ENCODE measurements around the gene FAM221B. TPM values are rescaled to one million over a fixed set of nuclear protein-coding genes. Genes with fewer than 3 reads are reported as not detected.

FAM221B gene
- total RNA-seq, 4 donors from 2014 or later: not detected

- Histone ChIP-seq H3K4me1 (peaks cover 3 to 13% (median 10%) of the 10 kb centered on the region in 4 donors), H3K36me3 (no peaks in the 10 kb centered on the region), H3K27ac (replicated peaks in 1 of 4) (no peak overlapping the region), H3K27me3 (peaks cover 0 to 13% (median 0%) of the 10 kb centered on the region in 4 donors), H3K9me3 (no peaks in the 10 kb centered on the region), H3K4me3 (no peak overlapping the region)
- intact Hi-C loops (cut with DNase I): no loop called here
- no peak for TF ChIP-seq POLR2A (IDR thresholded peaks at IDR 0.05; ENCODE audit: low read depth)
- TF ChIP-seq EP300 (IDR thresholded peaks at IDR 0.05): no peak
- no peak for TF ChIP-seq CTCF (IDR thresholded peaks at IDR 0.05)
- no peak for TF ChIP-seq POLR2AphosphoS5 (IDR thresholded peaks at IDR 0.05)
- WGBS: 75% methylated on average over 7 of the region's 8 CpGs
- peak; percentile 50 for DNase-seq (ENCODE audit: extremely low spot score)
Observed at GRCh38 chr9:35863583-35863982, 35.1 kb upstream of the FAM221B start.

- Histone ChIP-seq H3K9me3 (no peaks in the 10 kb centered on the region), H3K4me3 (no peak overlapping the region), H3K27me3 (peaks cover 0 to under 1% (median 0%) of the 10 kb centered on the region in 4 donors), H3K36me3 (no peaks in the 10 kb centered on the region), H3K27ac (replicated peaks in 1 of 4) (no peak overlapping the region), H3K4me1 (peaks cover 3 to 13% (median 10%) of the 10 kb centered on the region in 4 donors)
- TF ChIP-seq POLR2A (IDR thresholded peaks at IDR 0.05; ENCODE audit: low read depth) (no peak), EP300 (IDR thresholded peaks at IDR 0.05) (no peak), CTCF (IDR thresholded peaks at IDR 0.05) (no peak)
- peak; percentile 53 for DNase-seq (ENCODE audit: extremely low spot score)
- intact Hi-C loops (cut with DNase I): no loop called here
- WGBS: 91% methylated on average over 4 of the region's 4 CpGs
Observed at GRCh38 chr9:35862328-35862727, 33.8 kb upstream of the FAM221B start.

- TF ChIP-seq EP300 (IDR thresholded peaks at IDR 0.05): no peak
- no peak for TF ChIP-seq POLR2A (IDR thresholded peaks at IDR 0.05; ENCODE audit: low read depth)
- TF ChIP-seq CTCF (IDR thresholded peaks at IDR 0.05): no peak
- no peak for TF ChIP-seq POLR2AphosphoS5 (IDR thresholded peaks at IDR 0.05)
- Histone ChIP-seq H3K27ac (replicated peaks in 1 of 4) (no peak overlapping the region), H3K9me3 (no peaks in the 10 kb centered on the region), H3K4me1 (peaks cover 3 to 13% (median 10%) of the 10 kb centered on the region in 4 donors), H3K4me3 (no peak overlapping the region), H3K36me3 (no peaks in the 10 kb centered on the region), H3K27me3 (no peaks in the 10 kb centered on the region)
- intact Hi-C loops (cut with DNase I): no loop called here
- WGBS: 66% methylated on average over 12 of the region's 12 CpGs
- peak; percentile 81 for DNase-seq (ENCODE audit: extremely low spot score)
Observed at GRCh38 chr9:35861161-35861897, 32.8 kb upstream of the FAM221B start.

GRCh38 chr9:35859990-35860339 is 31.4 kb upstream of the FAM221B start:
- Histone ChIP-seq H3K27me3 (no peaks in the 10 kb centered on the region), H3K27ac (replicated peaks in 1 of 4) (no peak overlapping the region), H3K4me3 (no peak overlapping the region), H3K36me3 (no peaks in the 10 kb centered on the region), H3K4me1 (peaks cover 3 to 13% (median 10%) of the 10 kb centered on the region in 4 donors), H3K9me3 (no peaks in the 10 kb centered on the region)
- intact Hi-C loops (cut with DNase I): no loop called here
- TF ChIP-seq POLR2A (IDR thresholded peaks at IDR 0.05; ENCODE audit: low read depth): no peak
- no peak for TF ChIP-seq CTCF (IDR thresholded peaks at IDR 0.05)
- TF ChIP-seq POLR2AphosphoS5 (IDR thresholded peaks at IDR 0.05): no peak
- no peak for TF ChIP-seq EP300 (IDR thresholded peaks at IDR 0.05)
- 51% methylated on average over 3 of the region's 3 CpGs for WGBS
- peak; percentile 74 for DNase-seq (ENCODE audit: extremely low spot score)
